ENCODE data around the gene PPIH. TPM values are rescaled to one million over a fixed set of nuclear protein-coding genes. Genes with fewer than 3 reads are reported as not detected.
"Not testable (repeated sequence)": the region's sequence is repeated elsewhere in the genome, so short reads cannot be mapped to it uniquely, and the experiment has no call there.

The PPIH gene
- total and polyA plus RNA-seq, 2 experiments from 2014 or later: 66.5 to 122 TPM

DNA sequence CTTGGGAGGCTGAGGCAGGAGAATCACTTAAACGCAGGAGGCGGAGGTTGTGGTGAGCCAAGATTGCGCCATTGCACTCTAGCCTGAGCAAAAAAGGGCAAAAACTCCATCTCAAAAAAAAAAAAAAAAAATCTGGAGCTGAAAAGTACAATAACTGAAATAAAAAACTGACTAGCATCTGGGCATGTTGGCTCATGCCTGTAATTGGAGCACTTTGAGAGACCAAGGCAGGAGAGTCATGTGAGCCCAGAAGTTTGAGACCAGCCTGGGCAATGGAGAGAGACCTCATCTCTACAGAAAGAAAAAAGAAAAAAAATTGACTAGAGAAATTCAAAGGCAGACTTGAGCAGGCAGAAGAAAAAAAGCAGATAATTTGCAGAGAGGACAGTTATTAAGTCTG, 63.7 kb downstream of the PPIH start (continued):
- TF ChIP-seq, protein P1, sequence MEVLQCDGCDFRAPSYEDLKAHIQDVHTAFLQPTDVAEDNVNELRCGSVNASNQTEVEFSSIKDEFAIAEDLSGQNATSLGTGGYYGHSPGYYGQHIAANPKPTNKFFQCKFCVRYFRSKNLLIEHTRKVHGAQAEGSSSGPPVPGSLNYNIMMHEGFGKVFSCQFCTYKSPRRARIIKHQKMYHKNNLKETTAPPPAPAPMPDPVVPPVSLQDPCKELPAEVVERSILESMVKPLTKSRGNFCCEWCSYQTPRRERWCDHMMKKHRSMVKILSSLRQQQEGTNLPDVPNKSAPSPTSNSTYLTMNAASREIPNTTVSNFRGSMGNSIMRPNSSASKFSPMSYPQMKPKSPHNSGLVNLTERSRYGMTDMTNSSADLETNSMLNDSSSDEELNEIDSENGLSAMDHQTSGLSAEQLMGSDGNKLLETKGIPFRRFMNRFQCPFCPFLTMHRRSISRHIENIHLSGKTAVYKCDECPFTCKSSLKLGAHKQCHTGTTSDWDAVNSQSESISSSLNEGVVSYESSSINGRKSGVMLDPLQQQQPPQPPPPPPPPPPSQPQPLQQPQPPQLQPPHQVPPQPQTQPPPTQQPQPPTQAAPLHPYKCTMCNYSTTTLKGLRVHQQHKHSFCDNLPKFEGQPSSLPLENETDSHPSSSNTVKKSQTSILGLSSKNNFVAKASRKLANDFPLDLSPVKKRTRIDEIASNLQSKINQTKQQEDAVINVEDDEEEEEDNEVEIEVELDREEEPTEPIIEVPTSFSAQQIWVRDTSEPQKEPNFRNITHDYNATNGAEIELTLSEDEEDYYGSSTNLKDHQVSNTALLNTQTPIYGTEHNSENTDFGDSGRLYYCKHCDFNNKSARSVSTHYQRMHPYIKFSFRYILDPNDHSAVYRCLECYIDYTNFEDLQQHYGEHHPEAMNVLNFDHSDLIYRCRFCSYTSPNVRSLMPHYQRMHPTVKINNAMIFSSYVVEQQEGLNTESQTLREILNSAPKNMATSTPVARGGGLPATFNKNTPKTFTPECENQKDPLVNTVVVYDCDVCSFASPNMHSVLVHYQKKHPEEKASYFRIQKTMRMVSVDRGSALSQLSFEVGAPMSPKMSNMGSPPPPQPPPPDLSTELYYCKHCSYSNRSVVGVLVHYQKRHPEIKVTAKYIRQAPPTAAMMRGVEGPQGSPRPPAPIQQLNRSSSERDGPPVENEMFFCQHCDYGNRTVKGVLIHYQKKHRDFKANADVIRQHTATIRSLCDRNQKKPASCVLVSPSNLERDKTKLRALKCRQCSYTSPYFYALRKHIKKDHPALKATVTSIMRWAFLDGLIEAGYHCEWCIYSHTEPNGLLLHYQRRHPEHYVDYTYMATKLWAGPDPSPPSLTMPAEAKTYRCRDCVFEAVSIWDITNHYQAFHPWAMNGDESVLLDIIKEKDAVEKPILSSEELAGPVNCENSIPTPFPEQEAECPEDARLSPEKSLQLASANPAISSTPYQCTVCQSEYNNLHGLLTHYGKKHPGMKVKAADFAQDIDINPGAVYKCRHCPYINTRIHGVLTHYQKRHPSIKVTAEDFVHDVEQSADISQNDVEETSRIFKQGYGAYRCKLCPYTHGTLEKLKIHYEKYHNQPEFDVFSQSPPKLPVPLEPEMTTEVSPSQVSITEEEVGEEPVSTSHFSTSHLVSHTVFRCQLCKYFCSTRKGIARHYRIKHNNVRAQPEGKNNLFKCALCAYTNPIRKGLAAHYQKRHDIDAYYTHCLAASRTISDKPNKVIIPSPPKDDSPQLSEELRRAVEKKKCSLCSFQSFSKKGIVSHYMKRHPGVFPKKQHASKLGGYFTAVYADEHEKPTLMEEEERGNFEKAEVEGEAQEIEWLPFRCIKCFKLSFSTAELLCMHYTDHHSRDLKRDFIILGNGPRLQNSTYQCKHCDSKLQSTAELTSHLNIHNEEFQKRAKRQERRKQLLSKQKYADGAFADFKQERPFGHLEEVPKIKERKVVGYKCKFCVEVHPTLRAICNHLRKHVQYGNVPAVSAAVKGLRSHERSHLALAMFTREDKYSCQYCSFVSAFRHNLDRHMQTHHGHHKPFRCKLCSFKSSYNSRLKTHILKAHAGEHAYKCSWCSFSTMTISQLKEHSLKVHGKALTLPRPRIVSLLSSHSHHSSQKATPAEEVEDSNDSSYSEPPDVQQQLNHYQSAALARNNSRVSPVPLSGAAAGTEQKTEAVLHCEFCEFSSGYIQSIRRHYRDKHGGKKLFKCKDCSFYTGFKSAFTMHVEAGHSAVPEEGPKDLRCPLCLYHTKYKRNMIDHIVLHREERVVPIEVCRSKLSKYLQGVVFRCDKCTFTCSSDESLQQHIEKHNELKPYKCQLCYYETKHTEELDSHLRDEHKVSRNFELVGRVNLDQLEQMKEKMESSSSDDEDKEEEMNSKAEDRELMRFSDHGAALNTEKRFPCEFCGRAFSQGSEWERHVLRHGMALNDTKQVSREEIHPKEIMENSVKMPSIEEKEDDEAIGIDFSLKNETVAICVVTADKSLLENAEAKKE (CRISPR knock-in tag; IDR thresholded peaks at IDR 0.05): no peak
- no peak for TF ChIP-seq JUNB (IDR thresholded peaks at IDR 0.05; ENCODE audit: unreplicated experiment)

DNA sequence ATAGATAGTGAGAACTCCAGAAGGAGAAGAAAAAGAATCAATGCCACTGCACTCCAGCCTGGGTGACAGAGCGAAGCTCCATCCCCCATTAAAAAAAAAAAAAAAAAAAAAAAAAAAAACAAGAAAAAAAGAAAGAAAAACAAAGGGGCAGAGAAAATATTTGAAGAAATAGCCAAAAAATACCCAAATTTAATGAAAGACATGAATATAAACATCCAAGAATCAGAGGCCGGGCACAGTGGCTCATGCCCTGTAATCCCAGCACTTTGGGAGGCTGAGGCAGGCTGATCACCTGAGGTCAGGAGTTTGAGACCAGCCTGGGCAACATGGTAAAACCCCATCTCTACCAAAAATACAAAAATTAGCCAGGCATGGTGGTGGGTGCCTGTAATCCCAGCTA, 64.2 kb downstream of the PPIH start:
- H3K27me3 Mint-ChIP-seq (ENCODE audit: insufficient read depth, low read depth, poor library complexity); H3K36me3 ChIP-seq (ENCODE audit: insufficient read depth); H2AFZ ChIP-seq; H3K4me1 Mint-ChIP-seq; H3K27ac Mint-ChIP-seq; H3K4me3 Mint-ChIP-seq; H3K4me3 ChIP-seq; H3K36me3 Mint-ChIP-seq (ENCODE audit: low read depth); H3K4me1 ChIP-seq (ENCODE audit: insufficient read depth); H3K9me2 ChIP-seq (ENCODE audit: insufficient read depth); H3K27me3 ChIP-seq (ENCODE audit: insufficient read depth); H4K20me1 ChIP-seq (replicated peaks; ENCODE audit: insufficient read depth); H3K9me3 Mint-ChIP-seq; H3F3A ChIP-seq (replicated peaks; ENCODE audit: low read depth); H3K4me2 ChIP-seq; ATAC-seq; H3K27ac ChIP-seq (ENCODE audit: low read depth); H3K79me2 ChIP-seq (replicated peaks; ENCODE audit: insufficient read depth); DNase-seq (ENCODE audit: low spot score): not testable (repeated sequence)

DNA sequence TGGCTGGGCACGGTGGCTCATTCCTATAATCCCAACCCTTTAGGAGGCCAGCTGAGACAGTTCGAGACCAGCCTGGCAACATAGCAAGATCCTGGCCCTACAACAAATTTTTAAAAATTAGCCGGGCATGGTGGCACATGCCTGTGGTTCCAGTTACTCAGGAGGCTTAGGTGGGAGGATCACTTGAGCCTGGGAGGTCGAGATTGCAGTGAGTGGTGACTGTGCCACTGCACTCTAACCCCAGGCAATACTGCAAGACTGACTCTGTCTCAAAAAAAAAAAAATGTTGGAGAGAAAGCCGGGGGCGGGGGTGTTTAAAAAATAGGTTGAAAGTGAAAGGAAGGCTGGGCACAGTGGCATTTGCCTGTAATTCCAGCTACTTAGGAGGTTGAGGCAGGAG, 65.3 kb downstream of the PPIH start:
- H3K9me2 ChIP-seq (ENCODE audit: insufficient read depth): no peaks in the 10 kb centered on the region
- no peak for TF ChIP-seq ZNF331 (CRISPR knock-in tag; IDR thresholded peaks at IDR 0.05; ENCODE audit: low read depth)
- TF ChIP-seq ETS1 (IDR thresholded peaks at IDR 0.05): no peak
- TF ChIP-seq EZH2phosphoT487 (IDR thresholded peaks at IDR 0.05; ENCODE audit: unreplicated experiment): no peak
- no peak for TF ChIP-seq EZH2 (IDR thresholded peaks at IDR 0.05; ENCODE audit: low read depth, unreplicated experiment)
- no peak for TF ChIP-seq STAT1 (IDR thresholded peaks at IDR 0.05; ENCODE audit: unreplicated experiment)
- TF ChIP-seq ZNF114 (CRISPR knock-in tag; IDR thresholded peaks at IDR 0.05): no peak
- TF ChIP-seq JUNB (IDR thresholded peaks at IDR 0.05; ENCODE audit: unreplicated experiment): no peak
- TF ChIP-seq CTCF (conservative IDR thresholded peaks at IDR 0.05; ENCODE audit: low read depth in 2 of 2): no peak

More for the DNA sequence above, 65.3 kb downstream of the PPIH start:
- Histone ChIP-seq H4K20me1 (replicated peaks; ENCODE audit: insufficient read depth) (no peaks in the 10 kb centered on the region), H3F3A (replicated peaks; ENCODE audit: low read depth) (no peaks in the 10 kb centered on the region), H2AFZ (no peak overlapping the region), H3K36me3 (ENCODE audit: insufficient read depth) (no peaks in the 10 kb centered on the region), H3K27me3 (ENCODE audit: insufficient read depth) (no peaks in the 10 kb centered on the region), H3K4me2 (no peak overlapping the region), H3K4me1 (ENCODE audit: insufficient read depth) (0 out of 2 replicates have a peak, but pooled peaks cover 4% of the 10 kb centered on the region), H3K27ac (ENCODE audit: low read depth) (no peak overlapping the region), H3K4me3 (no peak overlapping the region), H3K79me2 (replicated peaks; ENCODE audit: insufficient read depth) (no peaks in the 10 kb centered on the region)
- H3K27ac Mint-ChIP-seq: no peak overlapping the region; the same call in 1 of the 2 replicates
- DNase-seq (ENCODE audit: low spot score) (no peak), ATAC-seq (no peak)
- H3K4me1 Mint-ChIP-seq: no peaks in the 10 kb centered on the region
- peaks cover 5% of the 10 kb centered on the region for H3K27me3 Mint-ChIP-seq (ENCODE audit: insufficient read depth, low read depth, poor library complexity)
- no peaks in the 10 kb centered on the region; the same call in 2 of the 3 replicates for H3K9me3 Mint-ChIP-seq
- no peak overlapping the region for H3K4me3 Mint-ChIP-seq
- H3K36me3 Mint-ChIP-seq (ENCODE audit: low read depth): no peaks in the 10 kb centered on the region

All from GM23338 (cell line).